ENCODE results near the gene ZNRD2. TPM values are rescaled to one million over a fixed set of nuclear protein-coding genes. Genes with fewer than 3 reads are reported as not detected.

ZNRD2 gene
- total RNA-seq, 1 donor from 2014 or later: 67.3 TPM

GRCh38 chr11:65621460-65621859 lies 51.2 kb downstream of the ZNRD2 start:
- TF ChIP-seq, protein P1, sequence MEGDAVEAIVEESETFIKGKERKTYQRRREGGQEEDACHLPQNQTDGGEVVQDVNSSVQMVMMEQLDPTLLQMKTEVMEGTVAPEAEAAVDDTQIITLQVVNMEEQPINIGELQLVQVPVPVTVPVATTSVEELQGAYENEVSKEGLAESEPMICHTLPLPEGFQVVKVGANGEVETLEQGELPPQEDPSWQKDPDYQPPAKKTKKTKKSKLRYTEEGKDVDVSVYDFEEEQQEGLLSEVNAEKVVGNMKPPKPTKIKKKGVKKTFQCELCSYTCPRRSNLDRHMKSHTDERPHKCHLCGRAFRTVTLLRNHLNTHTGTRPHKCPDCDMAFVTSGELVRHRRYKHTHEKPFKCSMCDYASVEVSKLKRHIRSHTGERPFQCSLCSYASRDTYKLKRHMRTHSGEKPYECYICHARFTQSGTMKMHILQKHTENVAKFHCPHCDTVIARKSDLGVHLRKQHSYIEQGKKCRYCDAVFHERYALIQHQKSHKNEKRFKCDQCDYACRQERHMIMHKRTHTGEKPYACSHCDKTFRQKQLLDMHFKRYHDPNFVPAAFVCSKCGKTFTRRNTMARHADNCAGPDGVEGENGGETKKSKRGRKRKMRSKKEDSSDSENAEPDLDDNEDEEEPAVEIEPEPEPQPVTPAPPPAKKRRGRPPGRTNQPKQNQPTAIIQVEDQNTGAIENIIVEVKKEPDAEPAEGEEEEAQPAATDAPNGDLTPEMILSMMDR (IDR thresholded peaks at IDR 0.05; ENCODE audit: insufficient read depth, low read length, poor library complexity, severe bottlenecking): no peak
- no peak for DNase-seq (ENCODE audit: low read depth)
- H3K4me3 ChIP-seq (ENCODE audit: low read depth, low read length): no peak overlapping the region
- peaks cover 3% of the 10 kb centered on the region for H3K36me3 ChIP-seq (ENCODE audit: control insufficient read depth, insufficient read depth, low read length)
- H3K27me3 ChIP-seq (ENCODE audit: control insufficient read depth, insufficient read depth, low read length): no peaks in the 10 kb centered on the region

Other genes starting within 250 kb of the ZNRD2 start
- 53.9 and 59.4 TPM in 2 replicates for gene DPF2, start 236.6 kb upstream of the ZNRD2 start, total RNA-seq
- gene TIGD3, start 215.7 kb upstream of the ZNRD2 start, total RNA-seq: 0.89 and 1.3 TPM in 2 replicates
- 0.29 and 0.82 TPM in 2 replicates for gene SLC25A45, start 187.8 kb upstream of the ZNRD2 start, total RNA-seq
- gene FRMD8, start 183.8 kb upstream of the ZNRD2 start, total RNA-seq: 39.0 and 47.2 TPM in 2 replicates
- gene NEAT1, start 147.7 kb upstream of the ZNRD2 start, total RNA-seq: 28.7 and 39.8 TPM in 2 replicates
- gene MALAT1, start 71.4 kb upstream of the ZNRD2 start, total RNA-seq: 1,605 and 1,895 TPM in 2 replicates
- 116 and 121 TPM in 2 replicates for gene SCYL1, start 45.4 kb upstream of the ZNRD2 start, total RNA-seq
- gene LTBP3, start 12.1 kb upstream of the ZNRD2 start, total RNA-seq: 116 and 122 TPM in 2 replicates
- 63.9 and 68.5 TPM in 2 replicates for gene FAM89B, start 2.1 kb downstream of the ZNRD2 start, total RNA-seq
- gene EHBP1L1, start 5.6 kb downstream of the ZNRD2 start, total RNA-seq: 19.5 and 20.9 TPM in 2 replicates
- not detected in 2 replicates for gene KCNK7, start 25.3 kb downstream of the ZNRD2 start, total RNA-seq
- gene MAP3K11, start 43.7 kb downstream of the ZNRD2 start, total RNA-seq: 58.3 and 60.8 TPM in 2 replicates
- gene PCNX3, start 45.3 kb downstream of the ZNRD2 start, total RNA-seq: 61.9 and 71.2 TPM in 2 replicates
- 19.6 and 25.8 TPM in 2 replicates for gene SIPA1, start 67.6 kb downstream of the ZNRD2 start, total RNA-seq
- gene RELA, start 92.4 kb downstream of the ZNRD2 start, total RNA-seq: 64.3 and 103 TPM in 2 replicates
- gene KAT5, start 141.8 kb downstream of the ZNRD2 start, total RNA-seq: 65.5 and 73.3 TPM in 2 replicates
- gene RNASEH2C, start 150.3 kb downstream of the ZNRD2 start, total RNA-seq: 43.1 and 50.1 TPM in 2 replicates
- 21.5 and 21.7 TPM in 2 replicates for gene AP5B1, start 210.5 kb downstream of the ZNRD2 start, total RNA-seq
- gene OVOL1, start 216.6 kb downstream of the ZNRD2 start, total RNA-seq: 15.8 and 17.8 TPM in 2 replicates